Measurements from ENCODE around the gene C1QTNF2. TPM values are rescaled to one million over a fixed set of nuclear protein-coding genes. Genes with fewer than 3 reads are reported as not detected.
A peak's percentile ranks its signal among the peaks of the same experiment; 100 is the strongest.

Gene C1QTNF2
- total and polyA plus RNA-seq, 12 donors = 0.40 to 1.6 (median 1.1) TPM

- ATAC-seq (no peak), DNase-seq (no peak)
- H3K27me3 ChIP-seq = no peaks in the 10 kb centered on the region
- H3K27ac ChIP-seq = no peak overlapping the region
- H3K36me3 ChIP-seq = peaks cover 0 to 9% (median 0%) of the 10 kb centered on the region in 9 donors
- TF ChIP-seq CTCF (IDR thresholded peaks at IDR 0.05) = no peak
- peaks cover 0 to 19% (median 0%) of the 10 kb centered on the region in 9 donors for H3K4me1 ChIP-seq
- H3K4me3 ChIP-seq = no peak overlapping the region
- 96 to 98% methylated on average over 27 of the region's 27 CpGs for WGBS, 2 donors
- no peaks in the 10 kb centered on the region for H3K9me3 ChIP-seq
- intact Hi-C loops (cut with DNase I) = loop anchor here in 4 of 10 donors (5.0 to 10.0 kb wide), 4 partner anchors 85 to 327 kb away; no protein-coding TSS in a partner anchor
These were observed 21.0 kb downstream of the C1QTNF2 start for GRCh38 chr5:160349249-160349934.

- no peak for TF ChIP-seq CTCF (IDR thresholded peaks at IDR 0.05)
- ATAC-seq = no peak
- intact Hi-C loops (cut with DNase I) = loop anchor here in 4 of 10 donors (5.0 to 10.0 kb wide), 4 partner anchors 83 to 326 kb away; no protein-coding TSS in a partner anchor
- Histone ChIP-seq H3K4me1 (peaks cover 0 to 17% (median 0%) of the 10 kb centered on the region in 9 donors), H3K9me3 (no peaks in the 10 kb centered on the region), H3K27ac (no peak overlapping the region), H3K27me3 (no peaks in the 10 kb centered on the region), H3K36me3 (peaks cover 0 to 9% (median 0%) of the 10 kb centered on the region in 9 donors), H3K4me3 (no peak overlapping the region)
- DNase-seq = no peak
- 71 to 75% methylated on average over 11 of the region's 11 CpGs for WGBS, 2 donors
These were observed 22.3 kb downstream of the C1QTNF2 start for GRCh38 chr5:160348080-160348479.

- peak; percentile 36 to 50 for DNase-seq
- no peak for TF ChIP-seq CTCF (IDR thresholded peaks at IDR 0.05)
- no peak overlapping the region for H3K4me3 ChIP-seq
- H3K27ac ChIP-seq = no peak overlapping the region
- peaks cover 0 to 17% (median 0%) of the 10 kb centered on the region in 9 donors for H3K4me1 ChIP-seq
- ATAC-seq = no peak
- WGBS, 2 donors = 50 to 58% methylated on average over 6 of the region's 6 CpGs
- no peaks in the 10 kb centered on the region for H3K27me3 ChIP-seq
- H3K9me3 ChIP-seq = no peaks in the 10 kb centered on the region
- H3K36me3 ChIP-seq = peaks cover 0 to 7% (median 0%) of the 10 kb centered on the region in 9 donors
- intact Hi-C loops (cut with DNase I) = loop anchor here in 4 of 10 donors (5.0 to 10.0 kb wide), 4 partner anchors 83 to 325 kb away; no protein-coding TSS in a partner anchor
These were observed 23.0 kb downstream of the C1QTNF2 start for GRCh38 chr5:160347448-160347847.

GRCh38 chr5:160342413-160342941 lies 27.9 kb downstream of the C1QTNF2 start:
- peak in 2 of 8 donors; percentile 52 to 56 for ATAC-seq
- Histone ChIP-seq H3K36me3 (no peaks in the 10 kb centered on the region), H3K9me3 (no peaks in the 10 kb centered on the region), H3K27ac (no peak overlapping the region), H3K4me1 (peaks cover 0 to 20% (median 0%) of the 10 kb centered on the region in 9 donors), H3K27me3 (no peaks in the 10 kb centered on the region), H3K4me3 (no peak overlapping the region)
- WGBS, 2 donors = 77 to 78% methylated on average over 4 of the region's 4 CpGs
- intact Hi-C loops (cut with DNase I) = loop anchor here in 3 of 10 donors (2.0 to 10.0 kb wide), 4 partner anchors 78 to 318 kb away; no protein-coding TSS in a partner anchor
- DNase-seq = no peak
- TF ChIP-seq CTCF (IDR thresholded peaks at IDR 0.05) = no peak
